ENCODE results near the gene WFIKKN1. TPM values are rescaled to one million over a fixed set of nuclear protein-coding genes. Genes with fewer than 3 reads are reported as not detected.
A peak's percentile ranks its signal among the peaks of the same experiment; 100 is the strongest.

The WFIKKN1 gene
- total and polyA plus RNA-seq, 2 of the 4 experiments (the other 2 are of a cell fraction), result 0.10 TPM; not detected in 1

DNA sequence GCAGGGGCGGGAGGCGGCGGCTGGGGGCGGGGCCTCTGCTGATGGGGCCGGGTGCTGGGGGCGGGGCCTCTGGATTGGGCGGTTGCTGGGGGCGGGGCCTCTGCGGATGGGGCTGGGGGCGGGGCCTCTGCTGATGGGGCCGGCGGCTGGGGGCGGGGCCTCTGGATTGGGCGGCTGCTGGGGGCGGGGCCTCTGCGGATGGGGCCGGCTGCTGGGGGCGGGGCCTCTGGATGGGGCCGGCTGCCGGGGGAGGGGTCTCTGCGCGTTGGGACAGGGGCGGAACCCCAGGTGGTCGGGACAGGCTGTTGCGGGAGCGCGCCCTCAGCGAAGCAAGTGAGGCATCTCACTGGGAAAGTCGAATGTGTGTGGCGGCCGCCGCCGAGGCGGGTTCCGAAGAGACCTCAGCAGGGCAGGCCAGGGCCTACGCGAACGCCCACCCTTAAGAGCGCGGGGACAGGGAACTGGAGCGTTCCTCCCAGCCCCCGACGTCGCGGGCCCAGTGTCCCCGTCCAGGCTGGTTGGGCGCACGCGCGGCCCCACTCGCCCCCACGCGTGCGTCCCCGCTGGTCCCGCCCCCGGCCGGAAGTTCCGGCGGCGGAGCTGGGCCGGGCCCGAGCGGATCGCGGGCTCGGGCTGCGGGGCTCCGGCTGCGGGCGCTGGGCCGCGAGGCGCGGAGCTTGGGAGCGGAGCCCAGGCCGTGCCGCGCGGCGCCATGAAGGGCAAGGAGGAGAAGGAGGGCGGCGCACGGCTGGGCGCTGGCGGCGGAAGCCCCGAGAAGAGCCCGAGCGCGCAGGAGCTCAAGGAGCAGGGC lies 49.2 kb downstream of the WFIKKN1 start, which contains the start of gene STUB1:
STUB1 (plus strand) TSS at position 597 of the 811 bp plus-strand sequence; CDS start at position 713, 116 bp downstream.
- in situ Hi-C loops (cut with MboI; ENCODE audit: low sequenced_read_pairs), result no loop called here
- POLR2A ChIA-PET (ENCODE audit: unreplicated experiment), result no interaction called here
- intact Hi-C loops (cut with micrococcal nuclease), result no loop called here

More for the DNA sequence above, 49.2 kb downstream of the WFIKKN1 start, which contains the start of gene STUB1:
- Histone ChIP-seq H3K4me1 (ENCODE audit: control insufficient read depth, insufficient read depth, low read length) (peaks cover 26% of the 10 kb centered on the region), H2BK20ac (ENCODE audit: low read depth, low read length) (no peak within 1 kb of the TSS), H2BK5ac (ENCODE audit: low read depth, low read length, poor library complexity, severe bottlenecking) (peak within 1 kb of the TSS; percentile 81), H3K4ac (ENCODE audit: low read depth, low read length) (peak within 1 kb of the TSS; percentile 83), H3K14ac (replicated peaks; ENCODE audit: low read depth, low read length) (peak within 1 kb of the TSS; percentile 76), H2BK120ac (ENCODE audit: low read depth, low read length) (peak within 1 kb of the TSS; percentile 35; the same call in 1 of the 2 replicates), H3K9me3 (ENCODE audit: control insufficient read depth, insufficient read depth, low read length) (no peaks in the 10 kb centered on the region), H4K8ac (ENCODE audit: low read depth in 2 of 2, low read length in 2 of 2) (peak within 1 kb of the TSS; percentile 86 to 100), H4K5ac (ENCODE audit: low read depth, low read length) (peak within 1 kb of the TSS; percentile 86), H4K91ac (ENCODE audit: insufficient read depth, low read depth, low read length) (peak within 1 kb of the TSS; percentile 74), H2BK15ac (ENCODE audit: low read depth, low read length) (no peak within 1 kb of the TSS; the same call in 2 of the 3 replicates), H3K4me2 (ENCODE audit: low read depth, low read length) (peak within 1 kb of the TSS; percentile 98), H3K18ac (ENCODE audit: low read depth, low read length) (peak within 1 kb of the TSS; percentile 73), H3K9ac (ENCODE audit: low read depth, low read length) (peak within 1 kb of the TSS; percentile 80), H3K56ac (ENCODE audit: extremely low read depth, insufficient read depth, low read length) (no peak within 1 kb of the TSS), H2AFZ (replicated peaks; ENCODE audit: low read length, poor library complexity) (peak within 1 kb of the TSS; percentile 99), H3K4me3 (ENCODE audit: insufficient read depth, low read depth, low read length) (peak within 1 kb of the TSS; percentile 96), H3K27me3 (ENCODE audit: control insufficient read depth, insufficient read depth, low read length) (no peaks in the 10 kb centered on the region), H3K9me1 (ENCODE audit: insufficient read depth, low read length) (peaks cover 15% of the 10 kb centered on the region), H2AK5ac (ENCODE audit: low read depth, low read length) (peak within 1 kb of the TSS; percentile 80), H2AK9ac (replicated peaks; ENCODE audit: low read depth, low read length, poor library complexity) (peak within 1 kb of the TSS; percentile 98), H3K23ac (ENCODE audit: low read depth, low read length) (peak within 1 kb of the TSS; percentile 75), H3K27ac (ENCODE audit: insufficient read depth, low read length) (peak within 1 kb of the TSS; percentile 88), H4K20me1 (ENCODE audit: insufficient read depth, low read length) (peaks cover 35% of the 10 kb centered on the region), H3K36me3 (ENCODE audit: control insufficient read depth, insufficient read depth, low read length) (peaks cover 22% of the 10 kb centered on the region), H3K79me1 (ENCODE audit: low read depth in 1 of 2, low read length in 2 of 2) (peaks cover 9 to 44% of the 10 kb centered on the region in 2 experiments; a peak in 3 of 4 replicates)
- peak; percentile 74 for ATAC-seq (ENCODE audit: low read depth)
- dilution Hi-C loops (cut with HindIII; ENCODE audit: low sequenced_read_pairs, unreplicated experiment), result no loop called here
- CTCF ChIA-PET, result no interaction called here
- no peak for TF ChIP-seq SMC3 (IDR thresholded peaks at IDR 0.05; ENCODE audit: low read depth, low read length)
- peak; percentile 60 for TF ChIP-seq BHLHE40 (IDR thresholded peaks at IDR 0.05; ENCODE audit: low read depth, low read length)
- no peak for TF ChIP-seq USF2 (IDR thresholded peaks at IDR 0.05; ENCODE audit: low read depth, low read length)
- TF ChIP-seq POLR2A (IDR thresholded peaks at IDR 0.05; ENCODE audit: low read depth, low read length), result peak; percentile 39
- no peak for TF ChIP-seq CEBPB (IDR thresholded peaks at IDR 0.05; ENCODE audit: low read depth, low read length)
- peak; percentile 85 for TF ChIP-seq MAZ (IDR thresholded peaks at IDR 0.05; ENCODE audit: borderline replicate concordance, low read depth, low read length)
- TF ChIP-seq, protein P1, sequence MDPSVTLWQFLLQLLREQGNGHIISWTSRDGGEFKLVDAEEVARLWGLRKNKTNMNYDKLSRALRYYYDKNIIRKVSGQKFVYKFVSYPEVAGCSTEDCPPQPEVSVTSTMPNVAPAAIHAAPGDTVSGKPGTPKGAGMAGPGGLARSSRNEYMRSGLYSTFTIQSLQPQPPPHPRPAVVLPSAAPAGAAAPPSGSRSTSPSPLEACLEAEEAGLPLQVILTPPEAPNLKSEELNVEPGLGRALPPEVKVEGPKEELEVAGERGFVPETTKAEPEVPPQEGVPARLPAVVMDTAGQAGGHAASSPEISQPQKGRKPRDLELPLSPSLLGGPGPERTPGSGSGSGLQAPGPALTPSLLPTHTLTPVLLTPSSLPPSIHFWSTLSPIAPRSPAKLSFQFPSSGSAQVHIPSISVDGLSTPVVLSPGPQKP (IDR thresholded peaks at IDR 0.05; ENCODE audit: borderline replicate concordance, low read depth, low read length), result no peak
- peak; percentile 46; the same call in 1 of the 2 replicates for TF ChIP-seq MXI1 (IDR thresholded peaks at IDR 0.05; ENCODE audit: borderline replicate concordance, low read depth, low read length)
- DNase-seq, result peak; percentile 80
- BruUV-seq (replicated peaks), result no TSS peak
- WGBS, 2 experiments (ENCODE audit: extremely low coverage in 2 of 2, insufficient read length in 1 of 2), result 0% methylated on average over 31 of the region's 91 CpGs; no CpG with 5 or more reads in 1 of the 2 experiments
